NOMO-1 treated with dmso at 0.1 percent for 144 hours (cell line): ENCODE data around the gene PCGF3.
"Not testable (repeated sequence)": the region's sequence is repeated elsewhere in the genome, so short reads cannot be mapped to it uniquely, and the experiment has no call there.

Experiments used
- DNase-seq: peaks from one replicate; lab custom pipeline; 2025; ENCODE audit not compliant: unreplicated experiment; lab: John Stamatoyannopoulos, UW

Gene PCGF3

DNA sequence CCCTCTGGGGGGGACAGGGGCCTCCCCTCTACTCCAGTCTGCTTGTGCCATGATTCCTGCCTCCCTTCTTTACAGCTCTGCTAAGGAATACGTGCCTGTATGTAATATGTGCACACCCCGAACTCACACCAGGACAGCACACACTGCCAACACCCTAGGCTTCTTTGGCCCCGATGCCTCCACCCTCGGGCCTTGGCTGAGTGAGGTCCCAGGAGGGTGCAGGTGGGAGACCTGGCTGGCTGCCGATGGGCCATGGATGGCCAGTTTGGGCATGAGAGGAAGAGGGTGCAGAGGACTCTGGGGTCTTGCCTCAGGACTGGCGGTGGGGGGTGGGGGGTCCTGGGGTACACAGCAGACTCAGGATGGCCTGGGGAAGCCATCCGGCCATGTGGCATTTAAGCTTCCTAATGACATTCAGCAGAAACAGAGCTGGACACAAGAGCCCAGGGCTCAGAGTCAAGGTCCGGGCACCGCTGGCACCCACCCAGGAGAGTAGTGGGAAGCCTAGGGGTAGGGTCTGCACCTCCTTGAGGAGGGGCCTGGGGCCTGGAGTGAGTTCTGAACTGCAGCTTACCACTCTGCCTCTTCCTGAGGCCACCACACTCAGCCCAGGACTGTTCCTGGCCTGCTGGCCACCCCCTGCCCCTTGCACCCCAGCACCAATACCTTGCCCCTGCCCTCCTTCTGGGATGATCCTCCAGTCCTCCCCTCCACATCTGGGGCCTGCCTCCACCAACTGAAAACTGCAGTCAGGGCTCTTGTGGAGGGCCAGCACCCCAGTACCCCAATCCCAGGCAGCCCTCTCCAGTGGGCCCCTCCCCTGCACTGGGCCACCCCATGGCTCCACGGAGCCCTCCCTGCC is 2.1 kb upstream of the PCGF3 start:
- no peak for DNase-seq

DNA sequence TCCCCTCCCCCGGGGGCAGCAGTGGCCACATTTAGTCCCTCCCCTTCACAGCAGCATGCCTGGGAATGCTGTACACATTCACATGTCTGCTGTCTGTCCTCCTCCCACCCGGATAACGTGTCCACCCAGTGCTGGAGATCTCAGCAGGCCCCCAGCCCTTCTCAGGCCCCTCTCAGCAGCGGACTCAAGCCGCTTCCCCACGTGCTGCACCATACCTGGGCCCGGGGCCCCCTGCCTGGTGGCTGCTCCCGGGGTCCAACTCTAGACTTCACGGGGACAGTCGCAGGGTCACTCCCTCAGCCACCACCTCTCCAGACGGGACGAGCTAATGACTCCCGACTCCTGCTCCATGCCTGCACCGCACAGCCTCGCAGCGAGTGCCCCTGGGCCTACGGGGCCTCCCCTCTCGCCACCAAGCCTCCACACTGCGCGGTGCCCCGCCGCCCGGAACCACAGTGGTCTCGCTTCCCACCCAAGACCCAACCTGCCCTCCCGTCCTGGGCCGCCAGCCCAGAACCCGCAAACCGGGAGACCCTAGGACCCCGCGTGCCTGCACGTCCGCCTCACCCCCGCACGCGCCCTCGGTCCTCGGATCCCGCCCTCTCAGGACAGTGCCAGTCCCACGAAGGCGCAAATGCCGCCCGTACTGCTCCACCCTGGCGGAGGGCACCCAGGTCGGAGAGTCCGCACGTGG is 1.3 kb upstream of the PCGF3 start:
- no peak for DNase-seq

DNA sequence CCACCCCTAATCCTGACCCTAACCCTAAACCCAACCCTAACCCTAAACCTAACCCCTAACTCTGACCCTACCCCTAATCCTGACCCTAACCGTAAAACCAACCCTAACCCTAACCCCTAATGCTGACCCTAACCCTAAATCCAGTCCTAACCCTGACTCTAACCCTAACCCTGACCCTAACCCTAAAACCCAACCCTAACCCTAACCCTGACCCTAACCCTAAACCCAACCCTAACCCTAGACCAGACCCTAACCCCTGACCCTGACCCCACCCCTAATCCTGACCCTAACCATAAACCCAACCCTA is 708 bp upstream of the PCGF3 start:
- no peak for DNase-seq

DNA sequence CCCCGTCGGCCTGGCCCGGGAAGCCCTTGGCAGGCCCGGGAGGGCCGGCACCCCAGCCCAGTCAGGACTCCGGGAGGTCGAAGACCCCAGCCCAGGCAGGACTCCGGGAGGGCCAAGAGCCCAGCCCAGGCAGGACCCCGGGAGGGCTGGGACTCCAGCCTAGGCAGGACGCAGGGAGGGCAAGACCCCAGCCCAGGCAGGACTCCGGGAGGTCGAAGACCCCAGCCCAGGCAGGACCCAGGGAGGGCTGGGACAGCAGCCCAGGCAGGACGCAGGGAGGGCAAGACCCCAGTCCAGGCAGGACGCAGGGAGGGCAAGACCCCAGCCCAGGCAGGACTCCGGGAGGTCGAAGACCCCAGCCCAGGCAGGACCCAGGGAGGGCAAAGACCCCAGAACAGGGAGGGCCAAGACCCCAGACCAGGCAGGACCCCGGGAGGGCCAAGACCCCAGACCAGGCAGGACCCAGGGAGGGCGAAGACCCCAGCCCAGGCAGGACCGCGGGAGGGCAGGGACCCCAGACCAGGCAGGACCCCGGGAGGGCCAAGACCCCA is 526 bp downstream of the PCGF3 start:
- DNase-seq: not testable (repeated sequence)

DNA sequence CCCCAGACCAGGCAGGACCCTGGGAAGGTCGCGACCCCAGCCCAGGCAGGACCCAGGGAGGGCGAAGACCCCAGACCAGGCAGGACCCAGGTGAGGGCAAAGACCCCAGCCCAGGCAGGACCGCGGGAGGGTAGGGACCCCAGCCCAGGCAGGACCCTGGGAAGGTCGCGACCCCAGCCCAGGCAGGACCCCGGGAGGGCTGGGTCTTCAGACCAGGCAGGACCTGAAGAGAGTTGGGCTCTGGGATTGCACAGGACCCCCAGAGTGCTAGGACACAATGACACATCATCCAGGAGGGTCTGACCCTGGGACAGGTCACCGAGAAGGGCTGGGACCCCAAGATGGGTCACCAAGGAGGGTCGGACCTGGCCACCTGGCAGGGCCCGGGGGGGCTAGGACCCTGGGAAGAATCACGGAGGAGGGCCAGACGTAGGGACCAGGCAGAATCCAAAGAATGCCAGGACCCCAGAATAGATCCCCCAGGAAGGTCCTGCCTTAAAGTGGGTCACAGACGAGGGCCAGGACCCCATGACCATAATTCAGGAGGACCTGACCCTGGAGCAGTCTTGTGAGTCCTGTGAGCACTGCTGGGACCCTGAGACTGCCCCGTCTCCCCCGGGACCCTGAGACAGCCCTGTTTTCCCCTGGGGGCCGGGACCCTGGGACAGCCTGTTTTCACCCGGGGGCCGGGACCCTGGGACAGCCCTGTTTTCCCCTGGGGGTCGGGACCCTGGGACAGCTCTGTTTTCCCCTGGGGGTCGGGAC is 1.4 kb downstream of the PCGF3 start:
- no peak for DNase-seq

DNA sequence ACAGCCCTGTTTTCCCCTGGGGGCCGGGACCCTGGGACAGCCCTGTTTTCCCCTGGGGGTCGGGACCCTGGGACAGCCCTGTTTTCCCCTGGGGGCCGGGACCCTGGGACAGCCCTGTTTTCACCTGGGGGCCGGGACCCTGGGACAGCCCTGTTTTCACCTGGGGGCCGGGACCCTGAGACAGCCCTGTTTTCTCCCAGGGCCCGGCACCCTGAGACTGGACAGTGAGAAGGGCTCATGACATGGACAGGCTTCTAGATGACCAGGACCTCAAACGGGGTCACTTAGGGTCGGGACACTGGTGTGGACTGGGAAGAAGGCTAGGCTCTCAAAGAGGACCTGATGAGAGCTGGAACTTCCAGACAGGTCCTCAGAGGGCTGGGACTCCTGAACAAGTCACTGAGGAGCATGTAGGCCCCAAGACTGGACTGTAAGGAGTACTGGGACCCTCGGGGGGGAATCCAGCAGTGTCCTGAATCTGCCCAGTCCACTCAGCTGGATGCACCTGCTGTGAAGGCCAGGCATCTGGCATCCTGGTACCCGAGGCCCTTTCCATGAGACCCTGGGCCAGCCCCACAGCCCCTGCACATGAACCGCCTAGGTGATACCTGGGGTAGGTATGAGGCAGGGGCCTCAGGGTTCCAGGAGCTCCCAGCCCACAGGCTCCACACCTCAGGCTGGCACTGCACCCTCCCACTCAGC is 2.4 kb downstream of the PCGF3 start:
- DNase-seq: no peak

DNA sequence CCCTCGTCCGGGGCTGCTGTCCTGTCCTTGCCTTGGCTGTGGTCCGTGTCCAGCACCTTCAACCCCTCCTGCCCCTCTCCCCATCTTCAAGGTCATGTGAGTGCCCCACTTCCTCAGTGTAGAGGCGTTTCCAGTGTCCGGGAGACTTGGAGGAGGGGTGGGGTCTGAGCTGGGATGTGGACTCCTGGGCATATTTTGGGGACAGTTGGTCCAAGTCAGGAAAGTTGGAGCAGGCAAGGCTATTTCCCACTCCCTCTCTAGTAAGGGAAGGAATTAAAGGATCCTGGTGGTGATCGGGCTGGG is 3.0 kb downstream of the PCGF3 start:
- no peak for DNase-seq

DNA sequence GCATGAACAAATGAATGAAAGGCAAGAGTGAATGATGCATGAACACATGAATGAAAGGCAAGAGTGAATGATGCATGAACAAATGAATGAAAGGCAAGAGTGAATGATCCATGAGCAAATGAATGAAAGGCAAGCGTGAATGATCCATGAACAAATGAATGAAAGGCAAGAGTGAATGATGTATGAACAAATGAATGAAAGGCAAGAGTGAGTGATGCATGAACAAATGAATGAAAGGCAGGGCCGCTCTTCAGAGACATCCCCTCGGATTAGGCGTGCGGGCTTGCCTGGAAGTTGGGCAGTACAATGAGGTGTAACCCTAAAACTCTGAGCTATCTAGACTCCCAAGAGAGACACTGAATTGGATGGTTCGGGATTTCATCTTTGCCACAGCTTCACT is 3.7 kb downstream of the PCGF3 start:
- DNase-seq: no peak

DNA sequence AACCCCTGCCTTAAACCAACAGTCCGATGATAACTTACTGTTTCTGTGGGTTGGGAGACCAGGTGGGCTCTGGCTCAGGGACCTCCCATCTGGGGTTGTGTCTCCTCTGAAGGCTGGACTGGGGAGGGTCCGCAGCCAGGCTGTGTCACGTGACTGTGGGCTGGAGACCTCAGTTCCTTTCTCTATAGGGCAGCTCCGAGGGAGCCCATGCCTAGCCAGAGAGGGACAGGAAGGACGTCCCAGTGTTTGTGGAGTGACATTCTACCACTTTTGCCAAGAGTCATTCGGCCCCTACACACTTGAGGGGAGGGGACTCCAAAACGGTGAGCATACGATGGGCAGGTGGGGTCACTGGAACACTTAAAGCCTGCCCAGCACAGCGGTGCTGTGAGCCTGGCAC is 4.5 kb downstream of the PCGF3 start:
- DNase-seq: no peak

DNA sequence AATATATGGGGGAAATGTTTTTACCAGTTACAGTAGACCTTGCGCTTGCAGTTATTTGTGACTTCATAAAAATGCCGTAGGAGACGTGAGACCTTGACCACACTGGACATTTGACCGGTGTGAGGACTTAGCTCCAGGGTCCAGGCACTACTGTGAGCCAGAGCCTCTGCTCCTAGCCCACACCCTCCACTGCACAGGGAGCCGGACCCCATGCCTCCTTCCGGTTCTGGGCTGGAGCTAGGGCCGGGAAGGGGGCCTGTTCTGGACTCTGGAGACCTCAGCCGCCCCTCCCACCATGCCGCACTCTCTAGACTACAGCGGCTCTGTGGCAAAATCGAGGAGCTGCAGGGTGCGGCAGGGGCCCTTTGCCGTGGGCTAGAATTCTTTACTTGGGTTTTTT is 5.3 kb downstream of the PCGF3 start:
- no peak for DNase-seq

DNA sequence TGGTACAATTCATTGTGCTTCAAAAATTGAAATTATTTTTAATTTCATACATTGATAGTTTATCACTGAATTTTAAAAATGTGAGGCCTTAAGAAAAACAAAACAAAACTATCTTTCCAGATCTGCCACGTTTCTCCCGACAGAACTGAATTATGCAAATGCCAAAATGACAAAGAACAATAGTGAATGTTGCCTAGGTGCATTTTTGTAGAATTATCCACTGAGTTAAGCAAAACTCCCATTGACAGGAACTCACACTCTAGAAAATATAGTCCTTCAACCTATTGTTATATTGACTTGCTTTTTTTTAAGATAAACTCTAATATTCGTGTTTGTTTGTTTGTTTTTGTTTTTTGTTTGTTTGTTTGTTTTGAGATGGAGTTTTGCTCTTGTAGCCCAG is 6.5 kb downstream of the PCGF3 start:
- DNase-seq: no peak

DNA sequence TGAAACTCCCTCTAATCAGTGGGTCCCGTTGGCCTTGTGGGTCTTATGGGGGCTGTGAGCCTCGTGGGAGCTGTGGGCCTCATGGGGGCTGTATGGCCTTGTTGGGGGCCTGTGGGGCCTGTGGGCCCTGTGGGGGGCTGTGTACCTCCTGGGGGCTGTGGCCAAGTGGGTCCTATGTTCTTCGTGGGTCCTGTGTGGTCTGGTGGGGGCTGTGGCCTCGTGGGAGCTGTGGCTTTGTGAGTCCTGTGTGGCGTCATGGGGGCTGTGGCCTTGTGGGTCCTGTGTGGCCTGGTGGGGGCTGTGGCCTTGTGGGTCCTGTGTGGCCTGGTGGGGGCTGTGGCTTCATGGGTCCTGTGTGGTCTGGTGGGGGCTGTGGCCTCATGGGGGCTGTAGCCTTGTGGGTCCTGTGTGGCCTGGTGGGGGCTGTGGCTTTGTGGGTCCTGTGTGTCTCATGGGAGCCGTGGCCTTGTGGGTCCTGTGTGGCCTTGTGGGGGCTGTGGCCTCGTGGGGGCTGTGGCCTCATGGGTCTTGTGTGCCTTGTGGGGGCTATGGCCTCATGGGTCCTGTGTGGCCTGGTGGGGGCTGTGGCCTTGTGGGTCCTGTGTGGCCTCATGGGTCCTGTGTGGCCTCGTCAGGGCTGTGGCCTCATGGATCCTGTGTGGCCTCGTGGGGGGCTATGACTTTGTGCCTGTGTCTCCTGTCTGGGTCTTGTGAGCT is 7.4 kb downstream of the PCGF3 start:
- DNase-seq: no peak

DNA sequence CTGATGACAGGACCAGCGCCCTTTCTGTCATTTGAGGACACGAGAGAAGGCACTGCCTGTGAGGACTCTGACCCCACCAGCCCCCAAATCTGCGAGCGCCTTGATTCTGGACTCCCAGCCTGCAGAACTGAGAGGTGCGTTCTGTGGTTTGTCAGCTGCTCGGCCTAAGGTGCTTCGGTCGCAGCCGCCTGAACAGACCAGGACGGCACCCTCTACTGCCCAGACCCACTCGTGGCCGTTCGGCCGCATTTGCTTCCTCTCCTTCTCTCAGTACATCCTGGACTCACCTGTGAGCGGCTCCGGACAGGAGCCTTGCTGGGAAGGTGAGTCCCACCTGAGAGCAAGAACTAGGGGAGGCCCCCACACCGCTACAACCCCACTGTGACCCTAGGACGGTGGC is 8.5 kb downstream of the PCGF3 start:
- DNase-seq: no peak

DNA sequence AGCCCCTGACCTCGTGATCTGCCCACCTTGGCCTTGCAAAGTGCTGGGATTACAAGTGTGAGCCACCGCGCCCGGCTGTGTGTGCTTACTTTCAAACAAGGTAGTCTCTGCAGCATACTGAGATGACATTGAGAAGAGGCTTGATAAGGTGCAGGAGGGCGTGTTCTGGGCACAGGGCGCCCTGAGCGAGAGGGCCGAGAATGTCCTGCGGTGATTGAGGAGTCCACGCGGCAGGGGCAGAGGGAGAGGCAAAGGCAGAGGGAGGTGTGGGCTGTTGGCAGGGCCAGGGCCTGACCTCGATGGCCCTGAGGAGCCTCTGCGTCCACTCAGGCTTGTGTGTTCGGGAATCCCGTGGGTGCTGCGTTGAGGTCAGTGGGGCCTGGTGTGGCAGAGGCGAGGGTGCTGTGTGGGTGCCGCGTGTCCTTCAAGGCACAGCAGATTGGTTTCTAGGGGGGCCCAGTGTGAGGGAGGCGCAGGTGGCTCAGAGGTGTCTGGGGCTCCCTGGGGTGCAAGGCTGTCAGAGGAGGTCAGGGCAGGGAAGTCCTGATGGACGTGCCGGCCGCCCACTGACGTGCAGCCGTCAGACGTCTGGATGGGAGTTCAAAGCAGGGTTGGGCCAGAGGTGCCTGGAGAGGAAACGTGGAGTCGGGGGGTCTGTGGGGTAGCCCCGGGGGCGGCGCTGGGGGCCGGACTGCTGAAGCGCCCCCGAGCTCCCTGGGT is 12.1 kb downstream of the PCGF3 start:
- no peak for DNase-seq

DNA sequence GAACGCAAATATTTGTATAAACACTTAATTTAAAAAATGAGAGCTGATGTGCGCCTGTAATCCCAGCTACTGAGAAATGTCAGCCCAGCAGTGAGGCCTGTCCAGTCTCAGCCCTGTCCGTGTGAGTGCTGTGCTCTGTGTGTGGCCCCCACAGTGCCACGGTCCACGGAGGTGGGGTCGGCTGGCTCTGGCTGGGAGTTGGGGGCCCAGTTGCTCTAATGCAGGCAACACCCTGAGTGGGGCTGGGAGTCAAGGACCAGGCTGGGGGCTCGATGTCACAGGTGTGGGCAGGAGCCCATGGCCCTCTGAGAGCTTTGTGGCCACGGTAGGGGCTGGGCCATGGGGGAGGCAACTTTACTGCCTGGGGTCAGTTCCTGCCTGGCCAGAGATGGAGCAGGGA is 12.8 kb downstream of the PCGF3 start:
- DNase-seq: no peak

DNA sequence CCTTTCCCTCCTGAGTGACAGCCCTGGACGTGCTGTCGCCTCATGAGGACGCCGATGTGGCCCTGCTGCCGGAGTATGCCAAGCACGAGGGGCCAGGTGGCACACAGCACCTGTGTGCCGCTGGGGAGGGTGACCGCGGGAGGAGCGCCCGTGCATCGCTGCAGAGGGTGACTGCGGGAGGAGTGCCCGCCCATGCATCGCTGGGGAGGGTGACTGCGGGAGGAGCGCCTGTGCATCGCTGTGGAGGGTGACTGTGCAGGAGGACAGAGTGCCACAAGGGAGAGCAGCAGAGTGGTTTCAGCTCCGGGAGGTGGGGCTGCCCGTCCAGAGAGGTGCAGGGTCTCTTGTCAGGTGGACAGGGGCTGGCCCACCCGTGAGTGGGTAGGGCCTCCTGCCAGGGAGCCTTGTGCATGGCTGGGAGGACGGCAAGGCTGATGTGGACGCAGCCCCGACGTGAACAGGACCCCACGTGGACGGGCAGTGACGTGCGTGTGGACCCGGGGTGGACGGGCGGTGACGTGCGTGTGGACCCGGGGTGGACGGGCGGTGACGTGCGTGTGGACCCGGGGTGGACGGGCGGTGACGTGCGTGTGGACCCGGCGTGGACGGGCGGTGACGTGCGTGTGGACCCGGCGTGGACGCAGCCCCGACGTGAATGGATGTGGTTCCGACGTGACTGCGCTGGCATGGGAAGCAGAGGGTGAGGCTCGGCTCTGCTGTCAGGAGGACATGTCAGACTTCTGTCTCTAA is 14.7 kb downstream of the PCGF3 start:
- DNase-seq: no peak

DNA sequence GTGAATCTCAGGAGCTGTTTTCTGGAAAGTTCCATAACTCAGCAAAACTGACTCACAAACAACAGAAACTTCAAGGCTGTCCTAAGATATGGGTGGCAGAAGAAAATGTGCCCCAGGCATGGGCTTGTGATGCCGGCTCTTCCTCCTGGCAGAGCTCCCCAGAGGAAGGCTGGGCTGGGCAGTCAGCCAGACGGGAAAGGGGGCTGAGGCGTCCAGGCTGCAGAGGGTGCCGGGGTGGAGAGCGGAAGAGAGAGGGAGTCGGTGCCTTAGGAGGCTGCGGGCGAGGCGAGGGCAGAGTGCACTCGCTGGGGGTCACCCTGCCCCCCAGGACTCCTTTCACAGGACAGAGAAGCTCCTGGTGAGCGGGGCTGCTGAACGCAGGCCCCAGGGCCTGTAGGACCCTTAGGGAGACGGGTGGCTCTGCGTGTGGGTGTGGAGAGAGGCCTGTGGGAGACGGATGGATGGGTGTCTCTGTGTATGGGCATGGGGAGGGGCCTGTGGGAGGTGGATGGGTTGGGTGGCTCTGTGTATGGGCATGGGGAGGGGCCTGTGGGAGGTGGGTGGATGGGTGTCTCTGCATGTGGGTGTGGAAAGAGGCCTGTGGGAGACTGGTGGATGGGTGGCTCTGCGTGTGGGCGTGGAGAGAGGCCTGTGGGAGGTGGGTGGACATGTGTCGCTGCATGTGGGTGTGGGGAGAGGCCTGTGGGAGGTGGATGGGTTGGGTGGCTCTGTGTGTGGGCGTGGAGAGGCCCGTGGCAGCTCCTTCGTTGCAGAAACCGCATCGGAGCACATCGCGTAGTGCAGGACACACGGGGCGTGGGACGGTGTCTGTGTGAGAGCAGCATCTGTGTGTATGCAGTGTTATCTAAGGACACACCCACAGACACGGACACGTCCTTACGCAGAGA is 15.9 kb downstream of the PCGF3 start:
- no peak for DNase-seq

DNA sequence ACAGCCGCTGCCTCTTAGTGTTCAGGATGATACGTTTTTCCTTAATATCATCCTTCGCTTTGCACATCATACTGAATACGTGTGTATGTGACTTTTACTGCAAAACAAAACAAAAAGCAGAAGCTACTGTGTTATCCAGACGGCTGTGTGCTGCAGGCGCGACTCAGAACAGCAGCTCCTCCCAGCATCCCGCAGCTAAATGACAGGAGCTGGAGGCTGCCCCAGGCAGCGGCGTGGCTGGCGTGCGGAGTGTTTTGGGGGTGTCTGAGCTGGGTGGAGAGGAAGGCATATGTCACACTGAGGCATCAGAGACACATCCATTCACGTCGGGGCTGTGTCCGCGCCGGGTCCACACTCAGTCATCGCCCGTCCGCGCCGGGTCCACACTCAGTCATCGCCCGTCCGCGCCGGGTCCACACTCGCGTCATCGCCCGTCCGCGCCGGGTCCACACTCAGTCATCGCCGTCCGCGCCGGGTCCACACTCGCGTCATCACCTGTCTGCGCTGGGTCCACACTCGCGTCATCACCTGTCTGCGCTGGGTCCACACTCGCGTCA is 16.6 kb downstream of the PCGF3 start:
- no peak for DNase-seq
